B cell (primary cell): ENCODE measurements around the gene MLLT3. TPM values are rescaled to one million over a fixed set of nuclear protein-coding genes. Genes with fewer than 3 reads are reported as not detected.

Source experiments
- ATAC-seq: fragments of 200-7000 bp; cut with Tn5 transposase; one replicate; pipeline ENCODE4 v1.10.0; 2021; ENCODE audit warnings: low read depth, mild to moderate bottlenecking, moderate number of reproducible peaks, moderate library complexity
- CTCF ChIA-PET: fragments of 350-600 bp; sonication (Branson Sonifier 250); formaldehyde crosslinking; loops from one replicate; lab custom pipeline; 2021; ENCODE audit warnings: antibody characterized with exemption, inconsistent platforms; lab: Charles Lee
- POLR2A ChIA-PET: fragments of 350-600 bp; sonication (Branson Sonifier 250); formaldehyde crosslinking; loops from one replicate; lab custom pipeline; 2021; ENCODE audit warnings: antibody characterized with exemption; lab: Charles Lee
- DNase-seq: peaks from one replicate; pipeline ENCODE4 v3.0.0; 2013
- H2AFZ ChIP-seq: 2 replicates; pipeline ENCODE4 v1.6.1; 2012; ENCODE audit warnings: mild to moderate bottlenecking, low read depth, low read length; ENCODE audit not compliant: insufficient read depth, poor library complexity, severe bottlenecking
- H3K27ac ChIP-seq, 2 donors: 1 replicate in 1 of 2; 2 replicates in 1 of 2; pipeline ENCODE4 v1.5.1; 2012 to 2013; ENCODE audit warnings: low read length in 2 of 2, mild to moderate bottlenecking in 2 of 2, moderate library complexity in 1 of 2
- H3K27me3 ChIP-seq, 4 experiments: fragments of 200-600 bp in 1 of 4; sonication (generic) in 1 of 4; replicated peaks in 1 of 4; 1 replicate in 2 of 4; 2 replicates in 2 of 4; pipeline versions ENCODE4 v1.6.1 to v1.7.0; 2013 to 2016; ENCODE audit warnings: low read length in 3 of 4, mild to moderate bottlenecking in 2 of 4, mixed read lengths in 1 of 4, moderate library complexity in 1 of 4; ENCODE audit not compliant: insufficient read depth in 4 of 4, control insufficient read depth in 3 of 4; ENCODE audit errors: control extremely low read depth in 1 of 4
- H3K36me3 ChIP-seq, 2 experiments: replicated peaks in 1 of 2; 1 replicate in 1 of 2; 2 replicates in 1 of 2; pipeline versions ENCODE4 v1.6.1 to v1.7.1; 2013; ENCODE audit warnings: low read length in 1 of 2; ENCODE audit not compliant: insufficient read depth in 2 of 2, control insufficient read depth in 1 of 2; ENCODE audit errors: control extremely low read depth in 1 of 2, extremely low read depth in 1 of 2
- H3K4me1 ChIP-seq, 2 donors: fragments of 200-600 bp in 1 of 2; sonication (generic) in 1 of 2; 1 replicate in 1 of 2; 2 replicates in 1 of 2; pipeline versions ENCODE4 v1.5.1 to v1.6.1; 2013 to 2017; ENCODE audit warnings: low read length in 2 of 2; ENCODE audit not compliant: control insufficient read depth in 2 of 2, insufficient read depth in 2 of 2
- H3K4me2 ChIP-seq: replicated peaks from 2 replicates; pipeline ENCODE3; 2012; ENCODE audit warnings: mild to moderate bottlenecking, low read depth, low read length; ENCODE audit not compliant: poor library complexity, severe bottlenecking
- H3K4me3 ChIP-seq, 5 experiments: fragments of 200-600 bp in 1 of 5; sonication (generic) in 1 of 5; 1 replicate in 3 of 5; 2 replicates in 2 of 5; pipeline versions ENCODE4 v1.5.1 to v1.7.0; 2011 to 2016; ENCODE audit warnings: low read length in 4 of 5, mild to moderate bottlenecking in 4 of 5, low read depth in 2 of 5, control low read depth in 1 of 5, moderate library complexity in 1 of 5; ENCODE audit not compliant: insufficient read depth in 1 of 5; ENCODE audit errors: control extremely low read depth in 1 of 5, extremely low read depth in 1 of 5
- H3K79me2 ChIP-seq: fragments of 200-600 bp; sonication (generic); one replicate; pipeline ENCODE4 v1.6.0; 2016; ENCODE audit warnings: low read length; ENCODE audit not compliant: control insufficient read depth, insufficient read depth
- H3K9ac ChIP-seq: fragments of 200-600 bp; sonication (generic); 2 replicates; pipeline ENCODE4 v1.6.1; 2017; ENCODE audit warnings: mild to moderate bottlenecking, low read length, moderate library complexity
- H3K9me3 ChIP-seq, 3 donors: one replicate each; pipeline versions ENCODE4 v1.6.1 to v1.7.1; 2013; ENCODE audit warnings: low read length in 2 of 3; ENCODE audit not compliant: control insufficient read depth in 2 of 3, insufficient read depth in 1 of 3; ENCODE audit errors: control extremely low read depth in 1 of 3
- H4K20me1 ChIP-seq: 2 replicates; pipeline ENCODE4 v1.6.0; 2012; ENCODE audit warnings: mild to moderate bottlenecking, low read length; ENCODE audit not compliant: insufficient read depth, control insufficient read depth, poor library complexity, severe bottlenecking
- H3K27ac Mint-ChIP-seq: one replicate; pipeline ENCODE4 v1.8.0; 2021; ENCODE audit warnings: mixed read lengths
- H3K27me3 Mint-ChIP-seq: one replicate; pipeline ENCODE4 v1.8.0; 2021; ENCODE audit warnings: mixed read lengths
- H3K4me1 Mint-ChIP-seq: one replicate; pipeline ENCODE4 v1.8.0; 2021; ENCODE audit warnings: mixed read lengths
- H3K4me3 Mint-ChIP-seq: one replicate; pipeline ENCODE4 v1.8.0; 2021; ENCODE audit warnings: mixed read lengths
- H3K9me3 Mint-ChIP-seq: one replicate; pipeline ENCODE4 v1.8.0; 2022; ENCODE audit warnings: mixed read lengths; ENCODE audit not compliant: insufficient read depth
- CTCF ChIP-seq: fragments of 200-600 bp; IDR thresholded peaks from one replicate; pipeline ENCODE4 v1.8.0; 2022; ENCODE audit warnings: antibody characterized with exemption, mild to moderate bottlenecking
- EZH2 ChIP-seq: IDR thresholded peaks from 2 replicates; pipeline ENCODE4 v1.6.1; 2012; ENCODE audit warnings: borderline replicate concordance, low read depth, mild to moderate bottlenecking, moderate library complexity, low read length; ENCODE audit not compliant: insufficient read depth, poor library complexity, severe bottlenecking
- WGBS: methylation state at CpG from one replicate; pipeline ENCODE4 v1.1.5; 2013; ENCODE audit warnings: missing lambda C conversion rate; ENCODE audit not compliant: insufficient coverage; 5-methylcytosine and 5-hydroxymethylcytosine counted together
- intact Hi-C: fragments of 100-400 bp; cut with micrococcal nuclease; formaldehyde crosslinking; loops from one replicate; pipeline ENCODE4 v1.10.0; 2022
- polyA plus RNA-seq: library from polyadenylated mRNA; depleted of rRNA; stranded (reverse); fragments of >200 nt; gene quantifications from 2 replicates; pipeline ENCODE4 v1.2.3, GENCODE V29; 2012
- total RNA-seq, 2 donors: library from RNA; stranded (reverse); fragments of 120-200 nt in 1 of 2; gene quantifications; 1 replicate in 1 of 2; 2 replicates in 1 of 2; pipeline versions ENCODE4 v1.2.3 to v1.2.4, GENCODE V29; 2013 to 2022

The MLLT3 gene
- total and polyA plus RNA-seq, 2 donors (not counting 1 experiment from before 2014, with no cell fraction given), result 3.4 to 3.6 TPM

- no peak overlapping the region for H3K27ac Mint-ChIP-seq
- peaks cover 0 to 15% (median 10%) of the 10 kb centered on the region in 3 donors for H3K9me3 ChIP-seq
- H3K9ac ChIP-seq, result no peak overlapping the region
- no peak overlapping the region for H3K27ac ChIP-seq
- no peak overlapping the region for H3K4me3 Mint-ChIP-seq
- no peaks in the 10 kb centered on the region for H3K4me1 ChIP-seq
- TF ChIP-seq CTCF, result no peak
- no peak for TF ChIP-seq EZH2
- no peak for ATAC-seq
- H3K79me2 ChIP-seq, result no peaks in the 10 kb centered on the region
- intact Hi-C loops, result no loop called here
- no peaks in the 10 kb centered on the region for H4K20me1 ChIP-seq
- DNase-seq, result no peak
- no peaks in the 10 kb centered on the region for H3K27me3 ChIP-seq
- H3K36me3 ChIP-seq, result no peaks in the 10 kb centered on the region
- H3K4me3 ChIP-seq, result no peak overlapping the region
- no peaks in the 10 kb centered on the region for H3K27me3 Mint-ChIP-seq
- H3K4me2 ChIP-seq, result no peak overlapping the region
- peaks cover 6% of the 10 kb centered on the region for H3K9me3 Mint-ChIP-seq
- ChIA-PET CTCF (no interaction called here), POLR2A (no interaction called here)
- H3K4me1 Mint-ChIP-seq, result no peaks in the 10 kb centered on the region
- H2AFZ ChIP-seq, result no peak overlapping the region
Measured at GRCh38 chr9:20538092-20538491, 84.2 kb downstream of the MLLT3 start.

DNA sequence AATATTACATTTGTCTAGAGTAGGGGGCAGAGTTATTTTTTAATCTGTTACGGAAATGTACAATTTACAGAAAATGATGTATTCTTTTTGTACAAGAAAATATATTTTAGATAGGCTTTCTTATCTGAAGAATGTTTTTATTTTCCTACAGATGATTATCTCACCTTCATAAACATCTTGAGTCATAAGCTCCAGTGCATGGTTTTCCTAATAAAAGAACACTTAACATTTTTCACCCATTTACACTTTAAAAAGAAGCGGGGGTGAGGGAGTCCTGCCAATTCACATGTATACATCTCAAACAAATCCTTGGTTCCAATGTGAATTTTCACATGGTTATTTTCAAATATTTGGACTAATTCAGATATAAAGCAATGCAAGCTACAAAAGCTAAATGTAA is 85.0 kb downstream of the MLLT3 start:
- ChIA-PET POLR2A (no interaction called here), CTCF (no interaction called here)
- TF ChIP-seq CTCF (no peak), EZH2 (no peak)
- no peaks in the 10 kb centered on the region for H3K4me1 Mint-ChIP-seq
- intact Hi-C loops, result no loop called here
- no peaks in the 10 kb centered on the region for H3K79me2 ChIP-seq
- no CpG with 5 or more reads among the region's 2 CpGs for WGBS
- H3K27ac Mint-ChIP-seq, result no peak overlapping the region
- H4K20me1 ChIP-seq, result no peaks in the 10 kb centered on the region
- no peaks in the 10 kb centered on the region for H3K36me3 ChIP-seq
- H3K4me2 ChIP-seq, result no peak overlapping the region
- no peaks in the 10 kb centered on the region for H3K4me1 ChIP-seq
- H3K27me3 Mint-ChIP-seq, result no peaks in the 10 kb centered on the region
- no peak overlapping the region for H3K9ac ChIP-seq
- H3K9me3 Mint-ChIP-seq, result peaks cover 6% of the 10 kb centered on the region
- ATAC-seq (no peak), DNase-seq (no peak)
- no peak overlapping the region for H2AFZ ChIP-seq
- peaks cover 0 to 15% (median 10%) of the 10 kb centered on the region in 3 donors for H3K9me3 ChIP-seq
- H3K27ac ChIP-seq, result no peak overlapping the region
- no peaks in the 10 kb centered on the region for H3K27me3 ChIP-seq
- H3K4me3 Mint-ChIP-seq, result no peak overlapping the region
- no peak overlapping the region for H3K4me3 ChIP-seq
